ENCODE results near the gene PPFIBP2. TPM values are rescaled to one million over a fixed set of nuclear protein-coding genes. Genes with fewer than 3 reads are reported as not detected.

PPFIBP2 gene
- total RNA-seq, 3 donors from 2014 or later: 2.6 to 5.4 (median 3.5) TPM

GRCh38 chr11:7490054-7490453 lies 23.7 kb upstream of the PPFIBP2 start:
- Mint-ChIP-seq H3K27me3 (ENCODE audit: low read depth) (no peaks in the 10 kb centered on the region), H3K9me3 (no peaks in the 10 kb centered on the region), H3K36me3 (ENCODE audit: insufficient read depth) (no peaks in the 10 kb centered on the region), H3K4me3 (no peak overlapping the region), H3K4me1 (ENCODE audit: low read depth) (no peaks in the 10 kb centered on the region)
- DNase-seq (no peak), ATAC-seq (no peak)

DNA sequence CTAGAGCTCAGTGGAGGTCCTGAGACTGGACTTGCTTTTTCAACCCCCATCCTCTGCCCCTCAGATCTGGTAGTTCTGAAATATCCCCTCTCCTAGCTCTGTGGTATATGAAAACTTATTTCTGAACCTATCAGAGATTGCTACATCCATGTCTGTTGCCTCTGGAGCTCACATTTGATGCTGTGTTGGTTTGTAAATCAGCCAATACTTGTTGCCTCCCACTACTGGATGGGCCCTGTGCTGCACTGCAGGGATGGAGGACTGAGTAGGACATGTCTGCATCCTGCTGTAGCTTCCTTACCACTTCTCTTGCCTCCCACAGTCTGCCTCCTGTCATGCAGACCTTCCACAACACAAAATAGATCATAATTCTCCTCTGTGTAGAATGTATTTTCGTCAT lies 23.3 kb upstream of the PPFIBP2 start:
- H3K9me3 Mint-ChIP-seq: no peaks in the 10 kb centered on the region
- no peak overlapping the region for H3K4me3 Mint-ChIP-seq
- H3K36me3 Mint-ChIP-seq (ENCODE audit: insufficient read depth): no peaks in the 10 kb centered on the region
- H3K4me1 Mint-ChIP-seq (ENCODE audit: low read depth): no peaks in the 10 kb centered on the region
- no peaks in the 10 kb centered on the region for H3K27me3 Mint-ChIP-seq (ENCODE audit: low read depth)
- ATAC-seq: no peak
- no peak for DNase-seq

DNA sequence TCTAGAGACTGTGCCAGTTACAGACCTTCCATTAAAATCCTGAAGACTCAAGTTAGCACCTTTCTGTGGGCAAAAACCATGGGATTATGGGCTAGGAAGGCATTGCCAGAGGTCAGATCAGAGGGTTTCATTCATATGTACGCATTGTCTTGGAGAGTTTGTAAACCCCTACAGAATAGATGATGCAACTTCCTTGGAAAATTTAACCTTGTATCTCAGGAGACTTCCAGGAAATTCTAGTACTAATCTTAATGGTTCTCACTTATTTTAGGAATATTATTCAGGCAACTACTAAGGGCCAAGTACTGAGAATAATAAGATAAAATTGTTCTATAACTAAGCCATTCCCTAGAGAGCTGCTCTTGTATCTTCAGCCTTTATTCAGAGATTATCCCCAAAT lies 21.5 kb upstream of the PPFIBP2 start:
- ATAC-seq: no peak
- Mint-ChIP-seq H3K27me3 (ENCODE audit: low read depth) (no peaks in the 10 kb centered on the region), H3K36me3 (ENCODE audit: insufficient read depth) (no peaks in the 10 kb centered on the region), H3K9me3 (no peaks in the 10 kb centered on the region), H3K4me1 (ENCODE audit: low read depth) (peaks cover 7% of the 10 kb centered on the region), H3K4me3 (no peak overlapping the region)
- no peak for DNase-seq

DNA sequence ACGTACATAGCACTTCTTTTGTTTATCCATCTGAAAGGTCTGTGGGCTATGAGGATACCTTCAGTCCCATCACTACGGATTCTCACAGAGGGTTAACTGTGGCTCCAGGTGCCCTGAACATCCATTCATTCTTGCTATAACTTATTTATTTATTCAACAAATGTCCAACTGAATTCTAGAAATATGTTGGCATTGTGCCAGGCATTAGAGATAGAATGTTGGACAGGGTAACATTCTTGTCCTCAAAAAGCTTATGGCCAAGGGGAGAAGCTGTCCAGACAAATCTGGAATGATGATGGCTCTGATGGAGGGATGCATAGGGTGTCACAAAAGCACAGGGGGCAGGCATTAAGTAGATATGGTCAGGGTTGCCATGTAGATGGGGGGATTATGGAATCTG lies 20.1 kb upstream of the PPFIBP2 start:
- ATAC-seq: no peak
- Mint-ChIP-seq H3K9me3 (no peaks in the 10 kb centered on the region), H3K4me3 (no peak overlapping the region), H3K4me1 (ENCODE audit: low read depth) (peaks cover 7% of the 10 kb centered on the region), H3K36me3 (ENCODE audit: insufficient read depth) (no peaks in the 10 kb centered on the region), H3K27me3 (ENCODE audit: low read depth) (no peaks in the 10 kb centered on the region)
- DNase-seq: no peak

GRCh38 chr11:7494086-7494745 lies 19.6 kb upstream of the PPFIBP2 start:
- Mint-ChIP-seq H3K9me3 (no peaks in the 10 kb centered on the region), H3K4me1 (ENCODE audit: low read depth) (peaks cover 7% of the 10 kb centered on the region), H3K27me3 (ENCODE audit: low read depth) (no peaks in the 10 kb centered on the region), H3K36me3 (ENCODE audit: insufficient read depth) (no peaks in the 10 kb centered on the region), H3K4me3 (no peak overlapping the region)
- ATAC-seq (no peak), DNase-seq (no peak)

DNA sequence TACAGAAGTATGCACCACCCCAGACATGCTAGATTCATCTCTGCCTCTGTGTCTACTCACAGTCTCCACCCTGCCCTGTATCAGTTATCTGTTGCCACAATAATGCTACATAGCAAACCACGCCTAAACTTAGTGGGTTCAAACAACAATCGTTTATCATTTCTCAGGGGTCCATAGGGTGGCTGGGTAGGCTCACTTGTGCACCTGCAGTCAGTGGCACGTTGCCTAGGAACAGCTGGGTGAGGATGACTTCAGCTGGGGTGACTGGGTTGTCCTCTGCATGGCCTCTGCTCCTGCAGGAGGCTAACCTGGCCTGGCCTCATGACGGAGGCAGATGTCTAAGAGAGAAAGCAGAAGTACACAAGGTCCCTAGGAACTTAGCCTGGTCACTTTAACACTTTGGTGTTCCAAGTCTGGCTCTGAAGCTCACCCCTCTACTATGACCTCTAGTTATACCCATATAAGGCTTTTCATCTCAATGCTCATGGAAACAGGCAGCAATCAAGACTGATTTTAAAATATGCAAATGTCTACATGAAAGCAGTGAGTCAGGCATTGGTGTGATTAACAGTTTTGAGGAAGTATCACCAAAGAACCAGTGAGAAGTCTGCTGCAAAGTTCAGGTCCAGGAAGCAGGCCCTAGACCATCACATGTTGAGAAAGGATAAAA lies 17.8 kb upstream of the PPFIBP2 start:
- no peaks in the 10 kb centered on the region for H3K9me3 Mint-ChIP-seq
- H3K36me3 Mint-ChIP-seq (ENCODE audit: insufficient read depth): no peaks in the 10 kb centered on the region
- H3K4me1 Mint-ChIP-seq (ENCODE audit: low read depth): peaks cover 7% of the 10 kb centered on the region
- DNase-seq: no peak
- H3K27me3 Mint-ChIP-seq (ENCODE audit: low read depth): no peaks in the 10 kb centered on the region
- no peak overlapping the region for H3K4me3 Mint-ChIP-seq
- peak; percentile 52 to 72 for ATAC-seq

DNA sequence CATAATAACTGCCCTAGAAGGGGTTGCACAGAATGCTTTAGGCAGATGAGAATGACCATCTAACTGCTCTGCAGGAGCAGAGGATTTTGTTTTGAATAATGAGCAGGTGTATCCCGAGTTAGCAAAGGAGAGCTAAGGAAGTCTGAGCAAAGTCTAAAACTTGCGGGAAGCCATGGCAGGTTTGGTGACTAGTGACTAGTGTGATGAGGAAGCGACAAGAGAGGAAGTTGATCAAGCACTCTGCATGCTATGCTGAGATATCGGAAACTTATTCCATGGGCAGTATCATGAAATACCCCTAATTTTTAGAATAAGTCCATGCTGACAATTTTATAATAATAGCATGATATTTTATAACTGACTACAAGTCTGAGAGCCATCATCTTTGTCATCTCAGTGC lies 15.6 kb upstream of the PPFIBP2 start:
- no peak for DNase-seq
- H3K4me1 Mint-ChIP-seq (ENCODE audit: low read depth): peaks cover 7% of the 10 kb centered on the region
- no peaks in the 10 kb centered on the region for H3K9me3 Mint-ChIP-seq
- H3K36me3 Mint-ChIP-seq (ENCODE audit: insufficient read depth): no peaks in the 10 kb centered on the region
- ATAC-seq: no peak
- H3K4me3 Mint-ChIP-seq: no peak overlapping the region
- no peaks in the 10 kb centered on the region for H3K27me3 Mint-ChIP-seq (ENCODE audit: low read depth)

GRCh38 chr11:7499081-7499480 lies 14.7 kb upstream of the PPFIBP2 start:
- peaks cover 7% of the 10 kb centered on the region for H3K4me1 Mint-ChIP-seq (ENCODE audit: low read depth)
- H3K4me3 Mint-ChIP-seq: no peak overlapping the region
- ATAC-seq: no peak
- H3K27me3 Mint-ChIP-seq (ENCODE audit: low read depth): no peaks in the 10 kb centered on the region
- H3K9me3 Mint-ChIP-seq: no peaks in the 10 kb centered on the region
- H3K36me3 Mint-ChIP-seq (ENCODE audit: insufficient read depth): no peaks in the 10 kb centered on the region
- DNase-seq: no peak

- Mint-ChIP-seq H3K4me1 (ENCODE audit: low read depth) (peaks cover 7% of the 10 kb centered on the region), H3K27me3 (ENCODE audit: low read depth) (no peaks in the 10 kb centered on the region), H3K9me3 (no peaks in the 10 kb centered on the region), H3K4me3 (no peak overlapping the region), H3K36me3 (ENCODE audit: insufficient read depth) (no peaks in the 10 kb centered on the region)
- ATAC-seq: no peak
- DNase-seq: no peak
These were observed 13.5 kb upstream of the PPFIBP2 start for GRCh38 chr11:7500251-7500650.

- H3K4me3 Mint-ChIP-seq: no peak overlapping the region
- no peaks in the 10 kb centered on the region for H3K9me3 Mint-ChIP-seq
- DNase-seq (no peak), ATAC-seq (no peak)
- peaks cover 3% of the 10 kb centered on the region for H3K4me1 Mint-ChIP-seq (ENCODE audit: low read depth)
- no peaks in the 10 kb centered on the region for H3K27me3 Mint-ChIP-seq (ENCODE audit: low read depth)
- H3K36me3 Mint-ChIP-seq (ENCODE audit: insufficient read depth): no peaks in the 10 kb centered on the region
These were observed 12.5 kb upstream of the PPFIBP2 start for GRCh38 chr11:7501251-7501650.

GRCh38 chr11:7501894-7502293 lies 11.9 kb upstream of the PPFIBP2 start:
- no peaks in the 10 kb centered on the region for H3K36me3 Mint-ChIP-seq (ENCODE audit: insufficient read depth)
- no peaks in the 10 kb centered on the region for H3K27me3 Mint-ChIP-seq (ENCODE audit: low read depth)

DNA sequence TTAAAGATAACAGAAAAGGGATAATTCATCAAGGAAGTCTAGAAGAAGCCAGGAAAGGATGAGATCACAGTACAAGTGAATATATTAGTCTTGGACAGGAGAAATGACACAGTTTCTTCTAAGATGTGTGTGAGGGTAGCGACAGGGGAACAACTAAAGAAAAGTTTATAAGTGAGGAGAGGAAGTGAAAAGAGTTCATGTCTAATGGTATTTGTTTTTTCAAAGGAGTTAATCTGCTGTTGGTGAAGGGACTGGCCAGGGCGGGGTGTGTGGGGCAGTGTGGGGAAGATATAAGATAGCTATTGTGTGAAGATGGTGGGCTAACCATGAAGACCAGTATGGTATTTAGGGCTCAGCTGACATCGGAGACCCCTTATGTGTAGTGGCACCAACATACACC lies 7.6 kb upstream of the PPFIBP2 start:
- no peaks in the 10 kb centered on the region for H3K36me3 Mint-ChIP-seq (ENCODE audit: insufficient read depth)
- ATAC-seq (no peak), DNase-seq (no peak)
- H3K4me3 Mint-ChIP-seq: no peak overlapping the region
- peaks cover 1% of the 10 kb centered on the region for H3K4me1 Mint-ChIP-seq (ENCODE audit: low read depth)
- no peaks in the 10 kb centered on the region for H3K27me3 Mint-ChIP-seq (ENCODE audit: low read depth)
- H3K9me3 Mint-ChIP-seq: no peaks in the 10 kb centered on the region

More at GRCh38 chr11:7501894-7502293, 11.9 kb upstream of the PPFIBP2 start:
- Mint-ChIP-seq H3K4me1 (ENCODE audit: low read depth) (no peaks in the 10 kb centered on the region), H3K4me3 (no peak overlapping the region), H3K9me3 (no peaks in the 10 kb centered on the region)
- DNase-seq (no peak), ATAC-seq (no peak)

GRCh38 chr11:7508087-7508486 lies 5.7 kb upstream of the PPFIBP2 start:
- no peaks in the 10 kb centered on the region for H3K27me3 Mint-ChIP-seq (ENCODE audit: low read depth)
- ATAC-seq: no peak
- H3K36me3 Mint-ChIP-seq (ENCODE audit: insufficient read depth): no peaks in the 10 kb centered on the region
- DNase-seq: no peak
- no peaks in the 10 kb centered on the region for H3K9me3 Mint-ChIP-seq
- peaks cover 18% of the 10 kb centered on the region for H3K4me1 Mint-ChIP-seq (ENCODE audit: low read depth)
- no peak overlapping the region for H3K4me3 Mint-ChIP-seq

DNA sequence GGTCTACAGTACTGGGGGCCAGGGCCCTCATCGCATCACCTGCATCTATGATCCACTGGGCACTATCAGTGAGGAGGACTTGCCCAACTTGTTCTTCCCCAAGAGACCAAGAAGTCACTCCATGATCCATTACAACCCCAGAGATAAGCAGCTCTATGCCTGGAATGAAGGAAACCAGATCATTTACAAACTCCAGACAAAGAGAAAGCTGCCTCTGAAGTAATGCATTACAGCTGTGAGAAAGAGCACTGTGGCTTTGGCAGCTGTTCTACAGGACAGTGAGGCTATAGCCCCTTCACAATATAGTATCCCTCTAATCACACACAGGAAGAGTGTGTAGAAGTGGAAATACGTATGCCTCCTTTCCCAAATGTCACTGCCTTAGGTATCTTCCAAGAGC lies 3.8 kb upstream of the PPFIBP2 start:
- ATAC-seq (no peak), DNase-seq (no peak)
- H3K27me3 Mint-ChIP-seq (ENCODE audit: low read depth): no peaks in the 10 kb centered on the region
- H3K9me3 Mint-ChIP-seq: no peaks in the 10 kb centered on the region
- H3K4me1 Mint-ChIP-seq (ENCODE audit: low read depth): peaks cover 23% of the 10 kb centered on the region
- H3K4me3 Mint-ChIP-seq: no peak overlapping the region
- no peaks in the 10 kb centered on the region for H3K36me3 Mint-ChIP-seq (ENCODE audit: insufficient read depth)

DNA sequence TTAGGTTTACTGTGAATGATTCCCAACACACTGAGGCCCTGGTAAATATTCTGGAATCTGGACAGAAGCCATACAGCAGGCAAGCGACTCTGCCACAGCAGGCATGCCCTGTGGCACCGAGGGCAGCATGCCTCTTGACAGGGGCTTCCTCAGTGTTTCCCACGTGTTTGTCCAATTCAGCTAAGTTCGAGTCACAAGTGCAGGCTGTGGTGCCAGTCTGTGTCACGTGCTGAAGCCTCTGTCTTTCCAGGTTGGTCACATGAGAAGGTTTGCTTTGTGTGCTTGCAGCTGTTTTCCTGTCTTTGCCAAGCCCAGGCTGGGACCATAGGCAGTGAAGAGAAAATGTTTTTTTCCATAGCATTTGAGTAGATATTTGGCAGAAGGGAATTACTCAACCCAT lies 2.4 kb upstream of the PPFIBP2 start:
- DNase-seq: no peak
- no peaks in the 10 kb centered on the region for H3K9me3 Mint-ChIP-seq
- H3K4me3 Mint-ChIP-seq: no peak overlapping the region
- H3K27me3 Mint-ChIP-seq (ENCODE audit: low read depth): no peaks in the 10 kb centered on the region
- no peaks in the 10 kb centered on the region for H3K36me3 Mint-ChIP-seq (ENCODE audit: insufficient read depth)
- peaks cover 35% of the 10 kb centered on the region for H3K4me1 Mint-ChIP-seq (ENCODE audit: low read depth)
- no peak for ATAC-seq

Measured in activated T-cell treated with anti-CD3 and anti-CD28 coated beads, Interleukin-2, amount 50 U/mL, for 4 hours (primary cell).